K562 (cell line): ENCODE measurements around the gene TCHP. TPM values are rescaled to one million over a fixed set of nuclear protein-coding genes. Genes with fewer than 3 reads are reported as not detected.

Experiments
- ATAC-seq: fragments of 200-7000 bp; cut with Tn5 transposase; 3 replicates; pipeline ENCODE4 v1.9.1; 2020; ENCODE audit warnings: moderate library complexity
- BruUV-seq: library from RNA; stranded (reverse); fragments of 400-500 nt; replicated peaks from 2 replicates; lab custom pipeline; 2021; lab: Mats Ljungman, UMichigan
- CTCF ChIA-PET: fragments of 300-600 bp; formaldehyde crosslinking; extraction: SDS; loops from one replicate; lab custom pipeline; 2021; ENCODE audit warnings: low intra/inter-chr PET ratio; lab: Yijun Ruan, JAX
- POLR2A ChIA-PET: fragments of 300-600, 350-650 bp; sonication (Branson Sonifier 250); formaldehyde crosslinking; extraction: SDS; loops from one replicate; lab custom pipeline; 2021; ENCODE audit warnings: antibody characterized with exemption, inconsistent platforms; lab: Yijun Ruan, JAX
- DNase-seq, 4 experiments: peaks; one replicate each; pipeline versions ENCODE4 v3.0.0 to v3.0.0-alpha.2; 2011 to 2018; ENCODE audit warnings: low spot score in 3 of 4, mixed read lengths in 3 of 4; ENCODE audit errors: extremely low read depth in 1 of 4
- FAIRE-seq: peaks from 2 replicates; lab custom pipeline; 2011; peaks lifted over from hg19 to GRCh38; lab: Jason Lieb, UNC
- H2AFZ ChIP-seq: 2 replicates; pipeline ENCODE4 v1.6.0; 2011; ENCODE audit warnings: low read depth, low read length, control low read depth, inconsistent platforms
- H3K27ac ChIP-seq: fragments of 200-600 bp; 3 replicates; pipeline ENCODE4 v1.8.0; 2011; ENCODE audit warnings: low read depth, mild to moderate bottlenecking, control low read depth, inconsistent platforms, low read length, moderate library complexity, mixed read lengths; ENCODE audit errors: extremely low read depth
- H3K27me3 ChIP-seq, 2 experiments: fragments of 300-600 bp in 1 of 2; 2 replicates in 1 of 2; 3 replicates in 1 of 2; pipeline versions ENCODE4 v1.6.0 to v1.8.0; 2011; ENCODE audit warnings: inconsistent platforms in 2 of 2, low read length in 2 of 2, mild to moderate bottlenecking in 1 of 2, mixed read lengths in 1 of 2, moderate library complexity in 1 of 2; ENCODE audit not compliant: control insufficient read depth in 2 of 2, insufficient read depth in 2 of 2
- H3K36me3 ChIP-seq: fragments of 300-600 bp; 3 replicates; pipeline ENCODE4 v1.8.0; 2011; ENCODE audit warnings: mild to moderate bottlenecking, low read length, inconsistent platforms; ENCODE audit not compliant: control insufficient read depth, insufficient read depth
- H3K4me1 ChIP-seq, 2 experiments: fragments of 200-600 bp in 1 of 2; replicated peaks in 1 of 2; 2 replicates in 1 of 2; 3 replicates in 1 of 2; pipeline versions ENCODE4 v1.5.1 to v1.8.0; 2011; ENCODE audit warnings: inconsistent platforms in 2 of 2, low read length in 2 of 2, mild to moderate bottlenecking in 1 of 2, mixed read lengths in 1 of 2, moderate library complexity in 1 of 2; ENCODE audit not compliant: control insufficient read depth in 2 of 2, insufficient read depth in 2 of 2
- H3K4me2 ChIP-seq: 2 replicates; pipeline ENCODE4 v1.6.1; 2011; ENCODE audit warnings: low read length, control low read depth, inconsistent platforms, mixed read lengths; ENCODE audit not compliant: insufficient read depth
- H3K4me3 ChIP-seq: fragments of 200-600 bp; sonication (generic), shearing (Covaris generic); 2 replicates; pipeline ENCODE4 v1.5.1; 2016; ENCODE audit warnings: control low read depth, inconsistent platforms
- H3K79me2 ChIP-seq: fragments of 200-600 bp; 3 replicates; pipeline ENCODE4 v1.8.0; 2011; ENCODE audit warnings: low read length, inconsistent platforms; ENCODE audit not compliant: control insufficient read depth, insufficient read depth
- H3K9ac ChIP-seq, 2 experiments: 2 replicates each; pipeline versions ENCODE4 v1.6.0 to v1.6.1; 2011; ENCODE audit warnings: low read depth in 2 of 2, low read length in 2 of 2, control low read depth in 1 of 2, inconsistent platforms in 1 of 2, mild to moderate bottlenecking in 1 of 2, mixed read lengths in 1 of 2; ENCODE audit not compliant: insufficient read depth in 1 of 2
- H3K9me1 ChIP-seq: one replicate; pipeline ENCODE4 v1.6.0; 2011; ENCODE audit warnings: inconsistent platforms, mild to moderate bottlenecking, low read length, moderate library complexity; ENCODE audit not compliant: control insufficient read depth, insufficient read depth
- H3K9me3 ChIP-seq: replicated peaks from 2 replicates; pipeline ENCODE4 v1.5.1; 2011; ENCODE audit warnings: low read depth, low read length, inconsistent platforms; ENCODE audit not compliant: control insufficient read depth, insufficient read depth
- H4K20me1 ChIP-seq: replicated peaks from 2 replicates; pipeline ENCODE4 v1.6.1; 2011; ENCODE audit warnings: low read length, inconsistent platforms, mixed read lengths; ENCODE audit not compliant: control insufficient read depth, insufficient read depth
- HES1 ChIP-seq: fragments of 450-650 bp; IDR thresholded peaks from 2 replicates; pipeline ENCODE4 v1.6.1; 2016; ENCODE audit warnings: low read depth, mild to moderate bottlenecking, moderate library complexity
- MGA ChIP-seq: fragments of 450-650 bp; IDR thresholded peaks from 2 replicates; pipeline ENCODE4 v1.6.1; 2016; ENCODE audit warnings: mild to moderate bottlenecking, moderate library complexity
- POLR2H ChIP-seq: IDR thresholded peaks from 2 replicates; pipeline ENCODE4 v1.6.1; 2016; ENCODE audit warnings: missing genetic modification characterization, low read depth, mild to moderate bottlenecking, control low read depth, missing compliant biosample characterization, moderate library complexity
- TFAM ChIP-seq: fragments of 250-450 bp; sonication (Bioruptor Pico); conservative IDR thresholded peaks from 2 replicates; pipeline ENCODE4 v1.5.0; 2021; ENCODE audit warnings: mild to moderate bottlenecking, moderate library complexity
- ZEB2 ChIP-seq: fragments of 450-650 bp; IDR thresholded peaks from 2 replicates; pipeline ENCODE4 v1.6.1; 2016
- ZNF12 ChIP-seq: sonication (generic); formaldehyde crosslinking; IDR thresholded peaks from 2 replicates; pipeline ENCODE4 v1.4.0; 2020; ENCODE audit warnings: mild to moderate bottlenecking, missing genetic modification reagents
- ZNF696 ChIP-seq: fragments of 250-450 bp; sonication (Bioruptor Pico); conservative IDR thresholded peaks from 2 replicates; pipeline ENCODE4 v1.4.0; 2020; ENCODE audit warnings: mild to moderate bottlenecking, moderate library complexity
- ZNF76 ChIP-seq: fragments of 250-450 bp; sonication (Bioruptor Pico); IDR thresholded peaks from 2 replicates; pipeline ENCODE4 v1.4.0; 2020; ENCODE audit warnings: mild to moderate bottlenecking, moderate library complexity, borderline replicate concordance
- WGBS: fragments of 100-300 bp; shearing (Covaris generic); methylation state at CpG from one replicate; pipeline ENCODE4 v1.1.6; 2016; ENCODE audit warnings: low coverage, mixed read lengths; ENCODE audit not compliant: insufficient coverage; ENCODE audit errors: missing lambda C conversion rate; 5-methylcytosine and 5-hydroxymethylcytosine counted together
- in situ Hi-C: fragments of 300-500 bp; cut with MboI; formaldehyde crosslinking; loops from 4 replicates; pipeline ENCODE4 v1.15.0; 2018; ENCODE audit warnings: inconsistent platforms, mixed read lengths
- intact Hi-C: fragments of 100-400 bp; cut with micrococcal nuclease; formaldehyde crosslinking; loops from 2 replicates; pipeline ENCODE4 v1.14.2; 2022
- polyA plus RNA-seq, 8 experiments: library from polyadenylated mRNA; depleted of rRNA in 4 of 8; stranded (reverse) in 5 of 8; unstranded in 3 of 8; fragments of >200 nt; fragmentation: Nextera tagmentation in 2 of 8; fragmentation: Illumina TruSeq in 1 of 8; extraction: Ambion mirVana in 2 of 8; extraction: Trizol in 1 of 8; gene quantifications; 2 replicates each; pipeline versions ENCODE4 v1.2.1 to v1.2.3, GENCODE V29; 2011 to 2014; ENCODE audit warnings: inconsistent platforms in 1 of 8, missing spikeins in 1 of 8
- total RNA-seq, 7 experiments: library from RNA; depleted of rRNA in 6 of 7; stranded (reverse); fragments of >200 nt in 6 of 7; fragmentation: Illumina TruSeq in 2 of 7; extraction: Trizol in 2 of 7; gene quantifications; 2 replicates each; pipeline versions ENCODE4 v1.2.1 to v1.2.3, GENCODE V29; 2011 to 2021; ENCODE audit warnings: low replicate concordance in 1 of 7
- TF ChIP-seq, protein P1 (sequence below): fragments of 450-650 bp; formaldehyde crosslinking; IDR thresholded peaks from 2 replicates; pipeline ENCODE4 v1.4.0; 2022; ENCODE audit warnings: missing genetic modification characterization

TCHP gene
- total and polyA plus RNA-seq, 9 of the 15 experiments (the other 6 are each of a cell fraction or from before 2014, with no cell fraction given): 3.4 to 30.4 (median 19.7) TPM

- no peak for FAIRE-seq
- H3K36me3 ChIP-seq: peaks cover 30% of the 10 kb centered on the region; the same call in 2 of the 3 replicates
- whole genome bisulfite sequencing: 70% methylated on average over 12 of the region's 12 CpGs
- no peaks in the 10 kb centered on the region for H3K9me3 ChIP-seq
- H3K9ac ChIP-seq: no peak overlapping the region
- H3K27ac ChIP-seq: no peak overlapping the region
- intact Hi-C loops: no loop called here
- POLR2A ChIA-PET: interaction anchor here (0.7 to 2.6 kb wide), 5 partner anchors 8 to 67 kb away, joined by 3 to 7 read pairs (median 5); no protein-coding TSS in a partner anchor
- in situ Hi-C loops: no loop called here
- no peaks in the 10 kb centered on the region for H3K27me3 ChIP-seq
- TF ChIP-seq POLR2H (tag) (no peak), ZNF696 (no peak), ZNF12 (CRISPR knock-in tag) (no peak), TFAM (no peak), MGA (no peak), HES1 (no peak), ZNF76 (CRISPR knock-in tag) (no peak), ZEB2 (no peak)
- TF ChIP-seq, protein P1, sequence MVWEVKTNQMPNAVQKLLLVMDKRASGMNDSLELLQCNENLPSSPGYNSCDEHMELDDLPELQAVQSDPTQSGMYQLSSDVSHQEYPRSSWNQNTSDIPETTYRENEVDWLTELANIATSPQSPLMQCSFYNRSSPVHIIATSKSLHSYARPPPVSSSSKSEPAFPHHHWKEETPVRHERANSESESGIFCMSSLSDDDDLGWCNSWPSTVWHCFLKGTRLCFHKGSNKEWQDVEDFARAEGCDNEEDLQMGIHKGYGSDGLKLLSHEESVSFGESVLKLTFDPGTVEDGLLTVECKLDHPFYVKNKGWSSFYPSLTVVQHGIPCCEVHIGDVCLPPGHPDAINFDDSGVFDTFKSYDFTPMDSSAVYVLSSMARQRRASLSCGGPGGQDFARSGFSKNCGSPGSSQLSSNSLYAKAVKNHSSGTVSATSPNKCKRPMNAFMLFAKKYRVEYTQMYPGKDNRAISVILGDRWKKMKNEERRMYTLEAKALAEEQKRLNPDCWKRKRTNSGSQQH (CRISPR knock-in tag): no peak
- TF ChIP-seq, all 486 proteins: peak for 0
- H4K20me1 ChIP-seq: no peaks in the 10 kb centered on the region
- no TSS peak for BruUV-seq
- CTCF ChIA-PET: no interaction called here
- no peaks in the 10 kb centered on the region for H3K79me2 ChIP-seq
- ATAC-seq (no peak), DNase-seq (no peak)
- no peaks in the 10 kb centered on the region for H3K9me1 ChIP-seq
- H3K4me2 ChIP-seq: no peak overlapping the region
- peaks cover 7 to 23% of the 10 kb centered on the region in 2 experiments; a peak in 4 of 5 replicates for H3K4me1 ChIP-seq
- H2AFZ ChIP-seq: no peak overlapping the region
- no peak overlapping the region for H3K4me3 ChIP-seq
Observed at GRCh38 chr12:109928058-109928656, 28.1 kb downstream of the TCHP start.
